HEK293T (cell line): ENCODE measurements around the gene ANTXRL.
"Not testable (repeated sequence)": the region's sequence is repeated elsewhere in the genome, so short reads cannot be mapped to it uniquely, and the experiment has no call there.

ENCODE experiments used
- ARNT ChIP-seq: fragments of 450-650 bp; IDR thresholded peaks from 2 replicates; pipeline ENCODE4 v1.6.1; 2017; ENCODE audit warnings: mild to moderate bottlenecking
- BHLHE40 ChIP-seq: fragments of 450-650 bp; IDR thresholded peaks from 2 replicates; pipeline ENCODE4 v1.6.1; 2016; ENCODE audit warnings: mild to moderate bottlenecking, moderate library complexity, borderline replicate concordance
- ELF4 ChIP-seq: fragments of 450-650 bp; IDR thresholded peaks from 2 replicates; pipeline ENCODE4 v1.6.1; 2017; ENCODE audit warnings: antibody characterized with exemption
- FOXK2 ChIP-seq: fragments of 450-650 bp; IDR thresholded peaks from 2 replicates; pipeline ENCODE4 v1.6.1; 2016; ENCODE audit warnings: mild to moderate bottlenecking
- FOXM1 ChIP-seq: fragments of 450-650 bp; IDR thresholded peaks from 2 replicates; pipeline ENCODE4 v1.6.1; 2017; ENCODE audit warnings: mild to moderate bottlenecking, borderline replicate concordance
- HDGF ChIP-seq: fragments of 450-650 bp; IDR thresholded peaks from 2 replicates; pipeline ENCODE4 v1.6.1; 2017; ENCODE audit warnings: antibody characterized with exemption, borderline replicate concordance
- L3MBTL2 ChIP-seq: fragments of 450-650 bp; conservative IDR thresholded peaks from 2 replicates; pipeline ENCODE4 v1.6.1; 2016; ENCODE audit warnings: mild to moderate bottlenecking
- LEF1 ChIP-seq: fragments of 450-650 bp; IDR thresholded peaks from 2 replicates; pipeline ENCODE4 v1.6.1; 2017; ENCODE audit warnings: mild to moderate bottlenecking, borderline replicate concordance
- NFRKB ChIP-seq: fragments of 450-650 bp; IDR thresholded peaks from 2 replicates; pipeline ENCODE4 v1.6.1; 2016; ENCODE audit warnings: mild to moderate bottlenecking, moderate library complexity
- SP1 ChIP-seq: fragments of 450-650 bp; IDR thresholded peaks from 2 replicates; pipeline ENCODE4 v1.6.1; 2017
- SUZ12 ChIP-seq: fragments of 450-650 bp; IDR thresholded peaks from 2 replicates; pipeline ENCODE4 v1.6.1; 2016; ENCODE audit warnings: mild to moderate bottlenecking
- TARDBP ChIP-seq: fragments of 450-650 bp; IDR thresholded peaks from 2 replicates; pipeline ENCODE4 v1.6.1; 2016
- ZNF384 ChIP-seq: fragments of 450-650 bp; IDR thresholded peaks from 2 replicates; pipeline ENCODE4 v1.6.1; 2016
- TF ChIP-seq, protein P1 (sequence below): fragments of 450-650 bp; IDR thresholded peaks from 2 replicates; pipeline ENCODE4 v1.6.1; 2016

DNA sequence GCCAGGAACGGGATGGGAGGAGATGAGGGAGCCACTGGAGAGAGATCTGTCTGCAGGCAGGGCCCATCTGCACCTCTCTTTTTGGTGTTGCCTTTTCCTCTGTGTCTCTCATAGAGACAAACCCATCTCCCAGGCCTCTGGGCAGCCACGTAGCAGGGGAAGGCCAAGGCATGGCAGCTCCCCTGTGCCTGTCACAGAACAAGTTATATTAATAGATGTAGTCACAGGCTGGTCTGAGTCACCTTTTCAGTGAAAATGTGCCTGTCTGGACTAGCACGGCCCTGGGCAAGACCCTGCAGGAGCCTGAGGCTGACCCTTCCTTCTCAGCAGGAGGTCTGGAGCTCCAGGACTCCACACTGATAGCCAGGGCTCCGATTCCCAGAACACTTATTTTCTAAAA is 90.9 kb downstream of the ANTXRL start:
- TF ChIP-seq, protein P1, sequence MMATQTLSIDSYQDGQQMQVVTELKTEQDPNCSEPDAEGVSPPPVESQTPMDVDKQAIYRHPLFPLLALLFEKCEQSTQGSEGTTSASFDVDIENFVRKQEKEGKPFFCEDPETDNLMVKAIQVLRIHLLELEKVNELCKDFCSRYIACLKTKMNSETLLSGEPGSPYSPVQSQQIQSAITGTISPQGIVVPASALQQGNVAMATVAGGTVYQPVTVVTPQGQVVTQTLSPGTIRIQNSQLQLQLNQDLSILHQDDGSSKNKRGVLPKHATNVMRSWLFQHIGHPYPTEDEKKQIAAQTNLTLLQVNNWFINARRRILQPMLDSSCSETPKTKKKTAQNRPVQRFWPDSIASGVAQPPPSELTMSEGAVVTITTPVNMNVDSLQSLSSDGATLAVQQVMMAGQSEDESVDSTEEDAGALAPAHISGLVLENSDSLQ: not testable (repeated sequence)
- TF ChIP-seq SP1, BHLHE40, FOXM1, FOXK2, SUZ12, ELF4, ARNT, ZNF384, TARDBP, HDGF, LEF1, NFRKB, L3MBTL2: not testable (repeated sequence)
